Suprapubic skin (tissue), 4 donors: ENCODE results near the gene PRRX1. TPM values are rescaled to one million over a fixed set of nuclear protein-coding genes. Genes with fewer than 3 reads are reported as not detected.

ENCODE experiments used
- DNase-seq, 2 donors: peaks; one replicate each; pipeline ENCODE4 v3.0.0-alpha.2; 2019; ENCODE audit warnings: low spot score in 2 of 2
- H3K27ac ChIP-seq: fragments of 200-600 bp; sonication (generic); one replicate; pipeline ENCODE4 v1.5.1; 2019
- H3K27me3 ChIP-seq: fragments of 200-600 bp; sonication (generic); one replicate; pipeline ENCODE4 v1.5.1; 2019
- H3K36me3 ChIP-seq: fragments of 200-600 bp; sonication (generic); one replicate; pipeline ENCODE4 v1.5.1; 2019
- H3K4me1 ChIP-seq: fragments of 200-600 bp; sonication (generic); one replicate; pipeline ENCODE4 v1.5.1; 2019
- H3K4me3 ChIP-seq: fragments of 200-600 bp; sonication (generic); one replicate; pipeline ENCODE4 v1.5.1; 2019; ENCODE audit warnings: mild to moderate bottlenecking
- H3K9me3 ChIP-seq: fragments of 200-600 bp; sonication (generic); one replicate; pipeline ENCODE4 v1.5.1; 2019
- EP300 ChIP-seq: sonication (generic); formaldehyde crosslinking; IDR thresholded peaks from one replicate; pipeline ENCODE4 v1.6.1; 2017; ENCODE audit warnings: antibody characterized with exemption
- POLR2A ChIP-seq, 2 donors: fragments of 450-650 bp; IDR thresholded peaks; one replicate each; pipeline ENCODE4 v1.6.1; 2017; ENCODE audit warnings: antibody characterized with exemption in 2 of 2, mild to moderate bottlenecking in 2 of 2, moderate library complexity in 2 of 2
- POLR2AphosphoS5 ChIP-seq, 3 donors: sonication (generic); formaldehyde crosslinking; IDR thresholded peaks; one replicate each; pipeline ENCODE4 v1.6.1; 2017; ENCODE audit warnings: antibody characterized with exemption in 3 of 3
- WGBS: methylation state at CpG from one replicate; pipeline ENCODE4 v1.1.5; 2018; 5-methylcytosine and 5-hydroxymethylcytosine counted together
- total RNA-seq, 4 donors: library from RNA; depleted of rRNA; stranded (reverse); fragments of >200 nt; gene quantifications; one replicate each; pipeline ENCODE4 v1.1.0, GENCODE V29; 2016
- TF ChIP-seq, protein P1 (sequence below), 2 donors: fragments of 200-600 bp in 1 of 2; fragments of 450-650 bp in 1 of 2; sonication (generic) in 1 of 2; IDR thresholded peaks; one replicate each; pipeline ENCODE4 v1.5.1; 2016 to 2019; ENCODE audit warnings: antibody characterized with exemption in 2 of 2, mild to moderate bottlenecking in 1 of 2, moderate library complexity in 1 of 2

Gene PRRX1
- total RNA-seq, 4 donors from 2014 or later, result 14.7 to 32.5 (median 23.5) TPM

GRCh38 chr1:170665629-170666028, 1.7 kb downstream of the PRRX1 start:
- peak overlapping the region; percentile 59 for H3K4me3 ChIP-seq
- peak overlapping the region; percentile 84 for H3K27ac ChIP-seq
- 70% methylated on average over 13 of the region's 14 CpGs for WGBS

GRCh38 chr1:170666541-170667254, 2.8 kb downstream of the PRRX1 start:
- H3K27ac ChIP-seq, result peak overlapping the region; percentile 84
- H3K27me3 ChIP-seq, result peaks cover 57% of the 10 kb centered on the region
- H3K4me3 ChIP-seq, result peak overlapping the region; percentile 59
- TF ChIP-seq POLR2A (IDR thresholded peaks at IDR 0.05) (no peak), EP300 (no peak), POLR2AphosphoS5 (IDR thresholded peaks at IDR 0.05) (no peak)
- TF ChIP-seq, protein P1, sequence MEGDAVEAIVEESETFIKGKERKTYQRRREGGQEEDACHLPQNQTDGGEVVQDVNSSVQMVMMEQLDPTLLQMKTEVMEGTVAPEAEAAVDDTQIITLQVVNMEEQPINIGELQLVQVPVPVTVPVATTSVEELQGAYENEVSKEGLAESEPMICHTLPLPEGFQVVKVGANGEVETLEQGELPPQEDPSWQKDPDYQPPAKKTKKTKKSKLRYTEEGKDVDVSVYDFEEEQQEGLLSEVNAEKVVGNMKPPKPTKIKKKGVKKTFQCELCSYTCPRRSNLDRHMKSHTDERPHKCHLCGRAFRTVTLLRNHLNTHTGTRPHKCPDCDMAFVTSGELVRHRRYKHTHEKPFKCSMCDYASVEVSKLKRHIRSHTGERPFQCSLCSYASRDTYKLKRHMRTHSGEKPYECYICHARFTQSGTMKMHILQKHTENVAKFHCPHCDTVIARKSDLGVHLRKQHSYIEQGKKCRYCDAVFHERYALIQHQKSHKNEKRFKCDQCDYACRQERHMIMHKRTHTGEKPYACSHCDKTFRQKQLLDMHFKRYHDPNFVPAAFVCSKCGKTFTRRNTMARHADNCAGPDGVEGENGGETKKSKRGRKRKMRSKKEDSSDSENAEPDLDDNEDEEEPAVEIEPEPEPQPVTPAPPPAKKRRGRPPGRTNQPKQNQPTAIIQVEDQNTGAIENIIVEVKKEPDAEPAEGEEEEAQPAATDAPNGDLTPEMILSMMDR (IDR thresholded peaks at IDR 0.05), result no peak
- DNase-seq, result no peak
- 66% methylated on average over 24 of the region's 32 CpGs for WGBS
- H3K9me3 ChIP-seq, result no peaks in the 10 kb centered on the region
- H3K36me3 ChIP-seq, result no peaks in the 10 kb centered on the region
- H3K4me1 ChIP-seq, result peaks cover 36% of the 10 kb centered on the region

More at GRCh38 chr1:170665629-170666028, 1.7 kb downstream of the PRRX1 start:
- Histone ChIP-seq H3K9me3 (no peaks in the 10 kb centered on the region), H3K27me3 (peaks cover 65% of the 10 kb centered on the region), H3K36me3 (no peaks in the 10 kb centered on the region), H3K4me1 (peaks cover 38% of the 10 kb centered on the region)
- DNase-seq, result no peak
- no peak for TF ChIP-seq POLR2AphosphoS5 (IDR thresholded peaks at IDR 0.05)
- no peak for TF ChIP-seq POLR2A (IDR thresholded peaks at IDR 0.05)
- no peak for TF ChIP-seq EP300
- TF ChIP-seq, protein P1 (IDR thresholded peaks at IDR 0.05), result no peak

DNA sequence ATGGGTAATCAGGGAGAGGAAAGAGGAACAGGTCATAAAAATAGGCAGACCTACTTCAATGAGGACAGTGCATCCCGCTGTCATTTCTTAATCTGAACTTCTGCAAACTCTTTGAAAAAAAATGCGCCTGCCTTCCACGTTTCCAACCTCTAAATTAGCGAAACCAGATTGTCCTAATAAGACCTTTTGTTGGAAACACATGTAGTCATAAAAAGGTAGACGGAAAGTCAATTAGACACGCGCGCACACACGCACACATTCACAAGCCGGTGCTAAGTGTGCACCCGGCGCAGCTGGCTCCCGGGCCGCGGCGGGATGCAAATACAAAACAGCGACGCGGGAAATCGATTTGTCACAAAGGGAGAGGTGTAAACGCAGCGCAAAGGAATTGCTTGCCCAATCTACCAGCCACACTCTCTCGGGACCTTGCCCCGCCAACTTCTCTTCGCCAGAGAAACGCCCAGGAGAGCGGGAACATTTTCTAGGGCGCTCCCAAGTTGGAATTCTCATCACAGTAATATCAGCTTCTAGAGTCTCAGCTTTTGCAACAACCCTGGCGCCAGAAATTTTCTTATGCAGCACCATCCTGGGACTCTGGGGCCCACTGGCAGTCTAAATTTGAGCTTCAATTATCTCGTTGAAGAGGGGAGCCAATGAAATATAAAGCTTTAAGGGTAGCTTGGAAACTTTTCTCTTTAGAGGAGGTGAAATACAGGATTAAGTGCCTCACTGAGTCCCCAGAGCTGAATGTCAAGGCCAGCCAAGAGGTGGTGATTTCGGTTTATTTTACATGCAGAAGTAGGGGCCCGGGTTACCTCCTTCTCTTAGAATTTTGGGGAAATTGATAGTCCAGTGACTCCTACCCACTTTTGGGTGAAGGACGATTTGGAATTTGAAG, 4.5 kb downstream of the PRRX1 start:
- peaks cover 45% of the 10 kb centered on the region for H3K27me3 ChIP-seq
- 52% methylated on average over 33 of the region's 33 CpGs for WGBS
- peak; percentile 83 to 88 for DNase-seq
- no peak for TF ChIP-seq POLR2A (IDR thresholded peaks at IDR 0.05)
- TF ChIP-seq, protein P1 (IDR thresholded peaks at IDR 0.05), result no peak
- TF ChIP-seq POLR2AphosphoS5 (IDR thresholded peaks at IDR 0.05), result peak in 1 of 3 donors; percentile 50
- H3K36me3 ChIP-seq, result no peaks in the 10 kb centered on the region
- H3K4me1 ChIP-seq, result peaks cover 20% of the 10 kb centered on the region
- H3K27ac ChIP-seq, result peak overlapping the region; percentile 84
- H3K4me3 ChIP-seq, result peak overlapping the region; percentile 59
- no peaks in the 10 kb centered on the region for H3K9me3 ChIP-seq

- H3K27me3 ChIP-seq, result peaks cover 41% of the 10 kb centered on the region
- no peak for DNase-seq
- H3K9me3 ChIP-seq, result no peaks in the 10 kb centered on the region
- no peak for TF ChIP-seq EP300
- no peak for TF ChIP-seq POLR2A (IDR thresholded peaks at IDR 0.05)
- no peak for TF ChIP-seq POLR2AphosphoS5 (IDR thresholded peaks at IDR 0.05)
- TF ChIP-seq, protein P1 (IDR thresholded peaks at IDR 0.05), result no peak
- peak overlapping the region; percentile 84 for H3K27ac ChIP-seq
- 48% methylated on average over 8 of the region's 8 CpGs for WGBS
- peak overlapping the region; percentile 59 for H3K4me3 ChIP-seq
- peaks cover 17% of the 10 kb centered on the region for H3K4me1 ChIP-seq
- H3K36me3 ChIP-seq, result no peaks in the 10 kb centered on the region
Observed at GRCh38 chr1:170669107-170669445, 5.1 kb downstream of the PRRX1 start.
